HG03060 (cell line): Measurements from ENCODE around the gene BACE1.
"Not testable (repeated sequence)": the region's sequence is repeated elsewhere in the genome, so short reads cannot be mapped to it uniquely, and the experiment has no call there.

Experiments used
- ATAC-seq: cut with Tn5 transposase; IDR thresholded peaks from one replicate; pipeline ENCODE4 v1.9.1; 2021; ENCODE audit warnings: low read depth, moderate number of reproducible peaks; ENCODE audit not compliant: unreplicated experiment

The BACE1 gene

GRCh38 chr11:117279711-117280376, 36.2 kb downstream of the BACE1 start:
- ATAC-seq = no peak

DNA sequence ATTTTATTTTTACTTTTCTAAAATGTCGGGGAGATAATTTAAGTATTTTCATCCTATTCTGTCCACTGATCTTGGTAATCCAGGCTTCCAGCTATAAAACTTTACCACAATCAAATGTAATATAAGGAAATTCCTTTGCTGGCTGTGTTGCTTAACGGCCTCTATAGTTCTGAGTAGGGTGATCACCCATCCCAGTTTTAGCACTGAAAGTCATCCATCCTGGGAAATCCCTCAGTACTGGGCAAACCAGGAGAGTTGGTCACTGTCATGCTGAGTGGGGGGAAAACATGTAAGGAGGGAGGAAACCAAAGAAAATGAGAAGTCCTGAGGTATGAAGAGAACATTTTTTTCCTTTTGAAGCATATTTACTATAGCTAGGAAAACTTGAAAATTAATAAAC, 37.7 kb downstream of the BACE1 start:
- no peak for ATAC-seq

GRCh38 chr11:117273550-117274289, 42.3 kb downstream of the BACE1 start:
- no peak for ATAC-seq

GRCh38 chr11:117272175-117272574, 43.9 kb downstream of the BACE1 start:
- not testable (repeated sequence) for ATAC-seq

DNA sequence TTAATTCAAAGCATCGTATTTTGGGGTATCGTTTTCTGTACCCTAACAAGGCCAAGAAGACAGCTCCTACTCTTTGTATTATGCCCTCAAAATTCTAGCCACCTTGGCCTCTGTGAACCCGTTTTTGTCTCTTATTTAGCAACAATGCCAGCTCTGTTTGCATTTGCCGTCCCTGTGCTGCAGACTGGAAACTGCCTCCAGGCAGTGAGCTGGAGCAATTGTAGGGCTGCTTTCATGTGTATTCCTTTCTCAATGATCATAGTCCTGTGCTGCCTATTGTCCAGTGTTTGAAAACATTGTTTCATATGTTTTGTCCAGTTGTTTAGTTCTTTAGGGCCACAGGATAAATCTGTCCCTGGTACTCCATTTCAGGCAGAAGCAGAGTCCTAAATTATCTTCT, 44.8 kb downstream of the BACE1 start:
- ATAC-seq = no peak

- no peak for ATAC-seq
These were observed 46.2 kb downstream of the BACE1 start for GRCh38 chr11:117269856-117270255.

- no peak for ATAC-seq
These were observed 50.3 kb downstream of the BACE1 start for GRCh38 chr11:117265745-117266144.

DNA sequence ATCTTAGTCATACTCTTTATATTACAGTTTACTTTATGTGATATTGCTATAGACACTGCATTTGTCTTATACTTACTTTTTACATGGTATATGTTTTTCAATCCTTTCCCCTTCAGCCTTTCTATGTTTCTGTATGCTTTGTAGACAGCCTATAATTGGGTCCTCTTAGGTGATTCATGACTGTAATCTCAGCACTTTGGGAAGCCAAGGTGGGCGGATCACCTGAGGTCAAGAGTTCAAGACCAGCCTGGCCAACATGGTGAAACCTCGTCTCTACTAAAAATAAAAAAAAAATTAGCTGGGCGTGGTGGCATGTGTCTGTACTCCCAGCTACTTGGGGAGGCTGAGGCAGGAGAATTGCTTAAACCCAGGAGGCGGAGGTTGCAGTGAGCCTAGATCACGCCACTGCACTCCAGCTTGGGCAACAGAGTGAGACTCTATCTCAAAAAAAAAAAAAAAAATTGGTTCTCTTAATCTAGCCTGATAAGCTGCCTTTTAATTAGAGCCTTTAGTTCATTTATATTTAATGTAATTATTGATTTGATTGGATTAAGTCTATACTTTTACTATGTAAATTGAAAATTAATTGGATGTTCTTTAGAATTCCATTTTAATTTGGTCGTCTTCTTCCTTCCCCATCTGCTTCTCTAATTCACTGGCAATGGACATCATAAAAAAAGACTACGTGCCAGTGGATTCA, 51.3 kb downstream of the BACE1 start:
- ATAC-seq = not testable (repeated sequence)

- ATAC-seq = no peak
These were observed 56.6 kb downstream of the BACE1 start for GRCh38 chr11:117259417-117259816.

GRCh38 chr11:117258576-117258975, 57.5 kb downstream of the BACE1 start:
- ATAC-seq = no peak

DNA sequence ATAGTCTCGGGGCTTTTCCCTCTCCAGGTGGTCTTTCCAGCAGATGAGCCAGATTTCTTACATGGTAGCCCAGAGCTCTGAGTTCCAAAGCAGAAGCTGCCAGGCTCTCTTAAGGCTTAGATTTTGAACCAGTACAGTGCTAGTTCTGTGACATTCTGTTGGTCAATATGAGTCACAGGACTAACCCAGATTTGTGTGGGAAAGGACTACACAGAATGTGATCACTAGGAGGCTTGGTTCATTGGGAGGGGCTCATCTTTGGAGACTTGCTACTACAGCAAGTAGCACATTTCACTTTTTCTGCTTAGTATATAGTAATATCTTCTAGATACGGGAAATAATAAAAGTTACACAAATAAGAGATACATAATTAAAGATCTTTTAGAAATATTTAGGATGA, 59.5 kb downstream of the BACE1 start:
- no peak for ATAC-seq

GRCh38 chr11:117255966-117256365, 60.1 kb downstream of the BACE1 start:
- ATAC-seq = no peak

GRCh38 chr11:117251506-117251905, 64.5 kb downstream of the BACE1 start:
- no peak for ATAC-seq

DNA sequence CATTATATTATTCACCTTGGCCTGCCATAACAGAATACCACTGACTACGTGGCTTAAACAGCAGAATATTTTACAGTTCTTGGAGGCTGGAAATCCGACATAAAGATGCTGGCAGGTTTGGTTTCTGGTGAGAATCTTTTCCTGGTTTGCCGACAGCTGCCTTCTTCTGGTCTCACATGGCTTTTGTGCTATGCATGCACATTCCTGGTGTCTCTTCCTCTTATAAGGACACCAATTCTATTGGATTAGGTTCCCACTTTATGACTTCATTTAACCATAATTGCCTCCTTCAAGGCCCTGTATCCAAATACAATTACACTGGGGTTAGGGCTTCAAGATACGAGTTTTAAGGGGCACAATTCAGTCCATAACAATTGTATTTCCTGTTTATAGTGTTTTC, 66.5 kb downstream of the BACE1 start:
- no peak for ATAC-seq

GRCh38 chr11:117248341-117248740, 67.7 kb downstream of the BACE1 start:
- ATAC-seq = no peak

DNA sequence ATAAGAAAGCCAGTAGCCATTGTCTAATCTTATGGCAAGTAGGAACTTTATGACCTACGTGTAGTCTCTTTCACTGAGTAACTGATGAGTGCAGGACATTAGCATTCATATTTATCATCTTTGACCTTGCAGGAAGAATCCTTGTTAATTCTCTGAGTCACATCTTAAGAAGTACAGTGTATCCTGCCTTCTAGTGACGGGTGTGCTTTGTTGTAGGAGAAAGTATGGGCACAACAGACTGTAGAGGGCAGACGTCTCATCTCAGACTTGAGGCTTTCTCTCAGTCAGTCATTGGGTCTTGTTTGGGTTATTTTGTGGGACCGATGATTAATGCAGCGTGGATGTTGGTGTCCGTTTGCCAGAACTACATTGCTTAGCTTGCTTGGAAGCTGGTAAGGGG, 76.8 kb downstream of the BACE1 start:
- ATAC-seq = no peak

DNA sequence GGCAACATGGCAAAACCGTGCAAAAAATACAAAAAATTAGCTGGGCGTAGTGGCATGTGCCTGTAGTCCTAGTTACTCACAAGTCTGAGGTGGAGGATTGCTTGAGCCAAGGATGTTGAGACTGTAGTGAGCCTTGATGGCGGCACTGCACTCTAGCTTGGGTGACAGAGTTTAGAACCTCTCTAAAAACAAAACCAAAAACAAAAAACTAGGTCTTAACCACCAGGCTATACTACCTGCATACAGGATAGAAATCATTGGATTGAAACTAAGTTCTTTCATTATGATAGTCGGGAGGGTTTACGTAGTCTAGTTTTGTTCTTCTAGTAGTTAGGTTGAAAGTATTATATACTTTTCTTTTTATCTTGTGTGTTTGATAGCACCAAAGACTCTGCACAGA, 77.8 kb downstream of the BACE1 start:
- ATAC-seq = no peak
